IMR-90 (cell line): ENCODE measurements around the gene BRD8. TPM values are rescaled to one million over a fixed set of nuclear protein-coding genes. Genes with fewer than 3 reads are reported as not detected.

Source experiments
- ATAC-seq: fragments of 200-7000 bp; cut with Tn5 transposase; 2 replicates; pipeline ENCODE4 v1.9.1; 2020; ENCODE audit warnings: low read depth, mild to moderate bottlenecking, moderate library complexity
- BruUV-seq: library from RNA; stranded (reverse); fragments of 400-500 nt; replicated peaks from 2 replicates; lab custom pipeline; 2021; lab: Mats Ljungman, UMichigan
- CTCF ChIA-PET: fragments of 300-600 bp; formaldehyde crosslinking; extraction: SDS; loops from one replicate; lab custom pipeline; 2021; ENCODE audit warnings: antibody characterized with exemption; lab: Yijun Ruan, JAX
- POLR2A ChIA-PET: fragments of 300-600 bp; sonication (Branson Sonifier 250); formaldehyde crosslinking; loops from one replicate; lab custom pipeline; 2022; ENCODE audit warnings: antibody characterized with exemption; ENCODE audit not compliant: unreplicated experiment; lab: Charles Lee
- DNase-seq: peaks from one replicate; pipeline ENCODE4 v3.0.0; 2013
- H2AFZ ChIP-seq: replicated peaks from 2 replicates; pipeline ENCODE3; 2013; ENCODE audit warnings: low read length, mild to moderate bottlenecking; ENCODE audit not compliant: poor library complexity
- H2AK5ac ChIP-seq: 2 replicates; pipeline ENCODE4 v1.6.1; 2013; ENCODE audit warnings: low read depth, low read length, inconsistent platforms
- H2AK9ac ChIP-seq: replicated peaks from 2 replicates; pipeline ENCODE3; 2013; ENCODE audit warnings: mild to moderate bottlenecking, low read depth, low read length, moderate library complexity; ENCODE audit not compliant: poor library complexity
- H2BK120ac ChIP-seq: 2 replicates; pipeline ENCODE4 v1.6.1; 2013; ENCODE audit warnings: low read depth, low read length, inconsistent platforms
- H2BK15ac ChIP-seq: 3 replicates; pipeline ENCODE4 v1.6.1; 2013; ENCODE audit warnings: low read depth, low read length, inconsistent platforms
- H2BK20ac ChIP-seq: 2 replicates; pipeline ENCODE4 v1.6.1; 2013; ENCODE audit warnings: low read depth, mild to moderate bottlenecking, inconsistent platforms, low read length, moderate library complexity
- H2BK5ac ChIP-seq: 2 replicates; pipeline ENCODE4 v1.6.1; 2013; ENCODE audit warnings: mild to moderate bottlenecking, low read depth, low read length, inconsistent platforms; ENCODE audit not compliant: poor library complexity, severe bottlenecking
- H3K14ac ChIP-seq: replicated peaks from 2 replicates; pipeline ENCODE4 v1.6.1; 2013; ENCODE audit warnings: low read depth, low read length, inconsistent platforms
- H3K18ac ChIP-seq: 2 replicates; pipeline ENCODE4 v1.6.1; 2013; ENCODE audit warnings: low read depth, low read length, control low read depth
- H3K23ac ChIP-seq: 2 replicates; pipeline ENCODE4 v1.6.1; 2013; ENCODE audit warnings: low read depth, low read length, inconsistent platforms
- H3K27ac ChIP-seq: 2 replicates; pipeline ENCODE4 v1.5.1; 2013; ENCODE audit warnings: mild to moderate bottlenecking, control low read depth, low read length; ENCODE audit not compliant: insufficient read depth
- H3K27me3 ChIP-seq: 2 replicates; pipeline ENCODE4 v1.6.1; 2013; ENCODE audit warnings: low read length; ENCODE audit not compliant: control insufficient read depth, insufficient read depth
- H3K36me3 ChIP-seq: 2 replicates; pipeline ENCODE4 v1.6.1; 2013; ENCODE audit warnings: low read length, mixed read lengths; ENCODE audit not compliant: control insufficient read depth, insufficient read depth
- H3K4ac ChIP-seq: 2 replicates; pipeline ENCODE4 v1.6.1; 2013; ENCODE audit warnings: low read depth, low read length, inconsistent platforms
- H3K4me1 ChIP-seq: 2 replicates; pipeline ENCODE4 v1.6.1; 2013; ENCODE audit warnings: low read length, mixed read lengths; ENCODE audit not compliant: control insufficient read depth, insufficient read depth
- H3K4me2 ChIP-seq: 2 replicates; pipeline ENCODE4 v1.6.1; 2013; ENCODE audit warnings: low read depth, mild to moderate bottlenecking, control low read depth, low read length, moderate library complexity
- H3K4me3 ChIP-seq: 2 replicates; pipeline ENCODE4 v1.5.1; 2013; ENCODE audit warnings: low read depth, mild to moderate bottlenecking, control low read depth, low read length, moderate library complexity; ENCODE audit not compliant: insufficient read depth
- H3K56ac ChIP-seq: 2 replicates; pipeline ENCODE4 v1.6.1; 2013; ENCODE audit warnings: low read length, inconsistent platforms; ENCODE audit not compliant: insufficient read depth; ENCODE audit errors: extremely low read depth
- H3K79me1 ChIP-seq, 2 experiments: 2 replicates each; pipeline ENCODE4 v1.6.1; 2013; ENCODE audit warnings: low read length in 2 of 2, inconsistent platforms in 1 of 2, low read depth in 1 of 2
- H3K9ac ChIP-seq: 2 replicates; pipeline ENCODE4 v1.6.1; 2013; ENCODE audit warnings: low read depth, low read length, control low read depth
- H3K9me1 ChIP-seq: 2 replicates; pipeline ENCODE4 v1.6.1; 2013; ENCODE audit warnings: low read length, inconsistent platforms; ENCODE audit not compliant: insufficient read depth
- H3K9me3 ChIP-seq: 2 replicates; pipeline ENCODE4 v1.6.1; 2013; ENCODE audit warnings: low read length; ENCODE audit not compliant: control insufficient read depth, insufficient read depth
- H4K20me1 ChIP-seq: 2 replicates; pipeline ENCODE4 v1.6.1; 2013; ENCODE audit warnings: low read length, inconsistent platforms; ENCODE audit not compliant: insufficient read depth
- H4K5ac ChIP-seq: 2 replicates; pipeline ENCODE4 v1.6.1; 2013; ENCODE audit warnings: mild to moderate bottlenecking, low read depth, low read length, control low read depth
- H4K8ac ChIP-seq, 2 experiments: 2 replicates each; pipeline ENCODE4 v1.6.1; 2013; ENCODE audit warnings: low read depth in 2 of 2, low read length in 2 of 2, control low read depth in 1 of 2, inconsistent platforms in 1 of 2
- H4K91ac ChIP-seq: 2 replicates; pipeline ENCODE4 v1.6.1; 2013; ENCODE audit warnings: low read depth, low read length, inconsistent platforms; ENCODE audit not compliant: insufficient read depth
- BHLHE40 ChIP-seq: fragments of 150-350 bp; IDR thresholded peaks from 2 replicates; pipeline ENCODE4 v1.6.1; 2016; ENCODE audit warnings: mild to moderate bottlenecking, low read depth, low read length
- CEBPB ChIP-seq: IDR thresholded peaks from 2 replicates; pipeline ENCODE4 v1.6.1; 2012; ENCODE audit warnings: low read depth, low read length, improper control_type of control experiment
- CHD1 ChIP-seq: IDR thresholded peaks from 2 replicates; pipeline ENCODE4 v1.6.1; 2012; ENCODE audit warnings: low read depth, low read length, improper control_type of control experiment
- CTCF ChIP-seq: conservative IDR thresholded peaks from 2 replicates; pipeline ENCODE4 v1.5.1; 2012; ENCODE audit warnings: mild to moderate bottlenecking, low read depth, low read length, improper control_type of control experiment
- ELK1 ChIP-seq: fragments of 150-350 bp; IDR thresholded peaks from 2 replicates; pipeline ENCODE4 v1.6.1; 2016; ENCODE audit warnings: low read depth, mild to moderate bottlenecking, low read length, moderate library complexity, borderline replicate concordance
- FOS ChIP-seq: fragments of 150-350 bp; IDR thresholded peaks from 2 replicates; pipeline ENCODE4 v1.6.1; 2016; ENCODE audit warnings: low read depth, low read length
- MAFK ChIP-seq: IDR thresholded peaks from 2 replicates; pipeline ENCODE4 v1.6.1; 2012; ENCODE audit warnings: low read depth, low read length, improper control_type of control experiment
- MAZ ChIP-seq: IDR thresholded peaks from 2 replicates; pipeline ENCODE4 v1.6.1; 2012; ENCODE audit warnings: low read depth, mild to moderate bottlenecking, low read length, improper control_type of control experiment, moderate library complexity, borderline replicate concordance
- MXI1 ChIP-seq: IDR thresholded peaks from 2 replicates; pipeline ENCODE4 v1.6.1; 2012; ENCODE audit warnings: low read depth, mild to moderate bottlenecking, low read length, moderate library complexity, borderline replicate concordance
- NFE2L2 ChIP-seq: fragments of 150-350 bp; IDR thresholded peaks from 2 replicates; pipeline ENCODE4 v1.6.1; 2016; ENCODE audit warnings: low read depth, mild to moderate bottlenecking, low read length
- POLR2A ChIP-seq: IDR thresholded peaks from 2 replicates; pipeline ENCODE4 v1.6.1; 2012; ENCODE audit warnings: mild to moderate bottlenecking, low read depth, low read length
- RAD21 ChIP-seq: IDR thresholded peaks from 2 replicates; pipeline ENCODE4 v1.6.1; 2012; ENCODE audit warnings: low read length, improper control_type of control experiment
- RCOR1 ChIP-seq: IDR thresholded peaks from 2 replicates; pipeline ENCODE4 v1.6.1; 2012; ENCODE audit warnings: mild to moderate bottlenecking, low read length, improper control_type of control experiment; ENCODE audit not compliant: insufficient replicate concordance
- RFX5 ChIP-seq: IDR thresholded peaks from 2 replicates; pipeline ENCODE4 v1.8.0; 2012; ENCODE audit warnings: low read depth, mild to moderate bottlenecking, low read length, moderate library complexity
- SMC3 ChIP-seq: fragments of 150-350 bp; IDR thresholded peaks from 2 replicates; pipeline ENCODE4 v1.6.1; 2016; ENCODE audit warnings: low read depth, mild to moderate bottlenecking, antibody characterized with exemption, low read length, moderate library complexity
- USF2 ChIP-seq: fragments of 150-350 bp; IDR thresholded peaks from 2 replicates; pipeline ENCODE4 v1.6.1; 2017; ENCODE audit warnings: mild to moderate bottlenecking, antibody characterized with exemption, low read length, low read depth
- WGBS, 2 experiments: methylation state at CpG; one replicate each; pipeline versions ENCODE4 v1.1.5 to v1.1.7; 2013; ENCODE audit warnings: missing lambda C conversion rate in 2 of 2; ENCODE audit not compliant: insufficient read length in 1 of 2; ENCODE audit errors: extremely low coverage in 2 of 2; 5-methylcytosine and 5-hydroxymethylcytosine counted together
- dilution Hi-C: fragments of 300-500 bp; cut with HindIII; formaldehyde crosslinking; loops from one replicate; pipeline ENCODE4 v1.14.3; 2018; ENCODE audit warnings: low sequenced_read_pairs; ENCODE audit not compliant: unreplicated experiment
- in situ Hi-C: fragments of 300-500 bp; cut with MboI; formaldehyde crosslinking; loops from 3 replicates; pipeline ENCODE4 v1.14.3; 2019; ENCODE audit warnings: low sequenced_read_pairs, inconsistent platforms, mixed read lengths
- intact Hi-C: fragments of 100-400 bp; cut with micrococcal nuclease; formaldehyde crosslinking; loops from 2 replicates; pipeline ENCODE4 v1.10.0; 2022
- polyA plus RNA-seq, 3 experiments: library from polyadenylated mRNA; depleted of rRNA; stranded (reverse); fragments of >200 nt; gene quantifications; 2 replicates each; pipeline ENCODE4 v1.2.3, GENCODE V29; 2012; ENCODE audit warnings: low replicate concordance in 1 of 3
- total RNA-seq: library from RNA; depleted of rRNA; stranded (reverse); fragments of >200 nt; gene quantifications from 2 replicates; pipeline ENCODE4 v1.2.3, GENCODE V29; 2012

Gene BRD8
- total and polyA plus RNA-seq, 2 of the 4 experiments (the other 2 are of a cell fraction): 36.9 to 43.6 TPM

- no peak overlapping the region for H2BK5ac ChIP-seq
These were observed 20.8 kb downstream of the BRD8 start for GRCh38 chr5:138157626-138158025.

More at GRCh38 chr5:138157626-138158025, 20.8 kb downstream of the BRD8 start:
- no peak overlapping the region for H4K91ac ChIP-seq
- H2BK20ac ChIP-seq: no peak overlapping the region
- in situ Hi-C loops: no loop called here
- ATAC-seq: no peak
- H3K4ac ChIP-seq: no peak overlapping the region
- H3K79me1 ChIP-seq: peaks cover 0 to 7% of the 10 kb centered on the region in 2 experiments; a peak in 2 of 4 replicates
- WGBS, 2 experiments: no CpG with 5 or more reads among the region's 1 CpG
- no peak overlapping the region for H3K14ac ChIP-seq
- no peak overlapping the region for H3K4me2 ChIP-seq
- H3K9ac ChIP-seq: no peak overlapping the region
- intact Hi-C loops: no loop called here
- dilution Hi-C loops: no loop called here
- H3K27ac ChIP-seq: no peak overlapping the region
- H3K18ac ChIP-seq: no peak overlapping the region
- no peak overlapping the region for H2AFZ ChIP-seq
- no peak overlapping the region for H2AK5ac ChIP-seq
- peaks cover 41% of the 10 kb centered on the region for H3K36me3 ChIP-seq
- H3K9me3 ChIP-seq: no peaks in the 10 kb centered on the region
- ChIA-PET POLR2A (no interaction called here), CTCF (interaction anchor here (0.7 kb wide), 1 partner anchor 400 kb away, joined by 3 read pairs; no protein-coding TSS in a partner anchor)
- no peak overlapping the region for H3K56ac ChIP-seq
- H4K5ac ChIP-seq: no peak overlapping the region
- BruUV-seq: no TSS peak
- no peaks in the 10 kb centered on the region for H4K20me1 ChIP-seq
- TF ChIP-seq BHLHE40: no peak
- no peak for TF ChIP-seq MXI1
- no peak for TF ChIP-seq RFX5
- TF ChIP-seq SMC3: no peak
- no peak for TF ChIP-seq POLR2A
- TF ChIP-seq CEBPB: no peak
- no peak for TF ChIP-seq CTCF
- no peak for TF ChIP-seq USF2
- TF ChIP-seq RCOR1: no peak
- no peak for TF ChIP-seq ELK1
- no peak for TF ChIP-seq MAFK
- TF ChIP-seq FOS: no peak
- no peak for TF ChIP-seq CHD1
- no peak for TF ChIP-seq MAZ
- TF ChIP-seq RAD21: no peak
- TF ChIP-seq NFE2L2: no peak
- H3K4me3 ChIP-seq: no peak overlapping the region
- H3K27me3 ChIP-seq: no peaks in the 10 kb centered on the region
- H2BK120ac ChIP-seq: no peak overlapping the region
- no peak overlapping the region for H4K8ac ChIP-seq
- DNase-seq: no peak
- H3K4me1 ChIP-seq: no peaks in the 10 kb centered on the region
- no peak overlapping the region for H2AK9ac ChIP-seq
- H2BK15ac ChIP-seq: no peak overlapping the region
- no peaks in the 10 kb centered on the region for H3K9me1 ChIP-seq
- no peak overlapping the region for H3K23ac ChIP-seq
